Daoy (cell line): Measurements from ENCODE around the gene ETV6. TPM values are rescaled to one million over a fixed set of nuclear protein-coding genes. Genes with fewer than 3 reads are reported as not detected.
A peak's percentile ranks its signal among the peaks of the same experiment; 100 is the strongest.

Source experiments
- DNase-seq: peaks from one replicate; pipeline ENCODE4 v3.0.0-alpha.2; 2015; ENCODE audit warnings: low read depth
- total RNA-seq: library from RNA; depleted of rRNA; stranded (reverse); fragments of >200 nt; shearing (Covaris generic); gene quantifications from 2 replicates; pipeline ENCODE4 v1.2.3, GENCODE V29; 2014

ETV6 gene
- total RNA-seq, 1 experiment from 2014 or later: 4.3 TPM

GRCh38 chr12:11854011-11854499 is 204.6 kb downstream of the ETV6 start:
- DNase-seq: no peak

DNA sequence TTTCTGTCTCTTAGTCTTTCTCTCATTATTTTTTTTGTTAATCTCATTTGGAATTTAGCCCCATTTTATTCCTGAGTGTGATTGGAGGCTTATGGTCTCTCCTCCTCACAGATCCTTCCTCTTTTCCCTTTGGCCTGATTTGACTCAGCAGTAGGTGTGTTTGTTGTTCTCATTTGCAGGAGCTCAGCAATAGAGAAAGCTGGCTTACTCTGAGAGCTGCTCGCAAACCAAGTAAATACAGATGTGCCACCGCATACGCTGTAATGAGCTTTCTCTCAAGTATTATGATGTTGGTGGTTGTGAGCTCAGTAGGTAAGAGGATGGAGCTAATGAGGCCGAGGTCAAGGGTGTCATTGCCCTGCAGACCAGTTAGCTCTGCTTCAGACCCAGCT is 206.5 kb downstream of the ETV6 start:
- DNase-seq: no peak

- no peak for DNase-seq
Observed at GRCh38 chr12:11856971-11857370, 207.5 kb downstream of the ETV6 start.

GRCh38 chr12:11859705-11860425 is 210.4 kb downstream of the ETV6 start:
- DNase-seq: no peak

- no peak for DNase-seq
Observed at GRCh38 chr12:11861155-11861863, 211.8 kb downstream of the ETV6 start.

GRCh38 chr12:11861864-11862600 is 212.6 kb downstream of the ETV6 start:
- DNase-seq: no peak

DNA sequence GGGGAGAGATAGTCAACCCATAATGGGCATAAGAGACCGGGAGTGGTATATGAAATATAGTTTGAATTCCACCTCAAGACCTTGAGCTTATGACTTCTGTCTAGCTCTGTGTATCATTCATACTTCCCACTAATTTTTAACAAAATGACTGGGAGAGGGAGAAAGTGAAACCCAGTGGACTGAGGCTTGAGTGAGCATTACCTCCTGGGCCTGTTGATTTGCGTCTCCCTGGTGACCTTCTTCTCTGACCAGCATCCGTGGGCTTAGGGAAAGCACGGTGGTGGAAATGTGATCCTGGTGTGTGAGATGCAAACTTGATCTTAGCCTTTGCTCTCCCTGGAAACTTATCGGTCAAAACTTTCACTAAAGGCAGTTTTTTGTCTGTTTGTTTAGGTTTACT is 213.3 kb downstream of the ETV6 start:
- DNase-seq: peak; percentile 43

- no peak for DNase-seq
Observed at GRCh38 chr12:11863478-11863906, 214.0 kb downstream of the ETV6 start.

DNA sequence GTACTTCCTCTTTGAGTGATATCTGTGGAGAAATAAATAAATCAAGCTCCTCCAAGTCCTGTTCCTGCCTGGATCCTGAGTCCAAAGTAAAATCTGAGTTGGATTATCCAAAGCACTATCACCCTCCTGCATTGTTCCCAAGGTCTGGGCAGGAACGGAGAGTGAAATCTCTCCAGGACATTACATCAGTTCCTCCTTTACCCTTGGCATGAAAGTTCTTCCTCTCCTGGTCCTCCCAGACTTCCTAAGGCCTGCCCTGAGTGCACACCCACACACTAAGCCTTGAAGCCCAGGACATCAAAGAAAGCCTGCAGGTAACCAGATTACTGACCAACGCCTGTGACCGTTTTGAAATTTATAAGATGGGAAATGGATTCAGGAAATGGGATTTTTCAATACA is 214.5 kb downstream of the ETV6 start:
- DNase-seq: no peak

DNA sequence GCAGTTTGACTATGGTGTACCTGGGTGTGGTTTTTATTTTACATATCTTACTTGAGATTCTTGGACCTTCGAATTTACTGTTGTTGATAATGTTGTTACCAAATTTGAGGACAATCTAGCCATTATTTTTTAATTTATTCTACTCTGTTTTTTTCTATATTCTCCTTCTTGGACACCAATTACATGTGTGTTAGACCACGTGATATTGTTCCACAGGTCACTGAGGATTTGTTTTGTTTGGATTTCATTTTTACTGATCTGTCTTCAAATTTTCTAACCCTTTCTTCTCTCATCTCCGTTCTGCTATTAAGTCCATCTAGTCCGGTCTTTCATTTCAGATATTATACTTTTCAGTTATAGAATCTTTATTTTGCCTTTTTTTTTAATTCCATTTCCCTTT is 216.3 kb downstream of the ETV6 start:
- DNase-seq: no peak

DNA sequence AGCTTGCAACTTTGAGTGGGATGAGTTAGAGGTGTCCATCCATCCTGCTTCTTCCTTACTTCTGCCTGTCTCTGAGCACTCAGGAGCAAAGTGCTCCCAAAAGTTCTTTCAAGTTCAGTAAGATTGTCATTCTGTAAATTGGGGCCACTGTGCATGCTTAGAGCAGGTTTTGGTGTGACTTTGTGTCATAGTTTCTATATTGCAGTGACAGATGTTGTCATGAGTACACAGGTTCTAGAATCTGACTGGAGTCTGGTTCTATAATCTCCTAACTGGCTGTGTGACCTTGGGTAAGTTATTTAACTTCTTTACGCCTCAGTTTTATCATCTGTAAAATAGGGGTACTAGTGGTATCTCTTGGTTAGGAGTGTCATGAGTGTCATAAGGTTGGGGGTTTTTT is 218.6 kb downstream of the ETV6 start:
- DNase-seq: no peak

DNA sequence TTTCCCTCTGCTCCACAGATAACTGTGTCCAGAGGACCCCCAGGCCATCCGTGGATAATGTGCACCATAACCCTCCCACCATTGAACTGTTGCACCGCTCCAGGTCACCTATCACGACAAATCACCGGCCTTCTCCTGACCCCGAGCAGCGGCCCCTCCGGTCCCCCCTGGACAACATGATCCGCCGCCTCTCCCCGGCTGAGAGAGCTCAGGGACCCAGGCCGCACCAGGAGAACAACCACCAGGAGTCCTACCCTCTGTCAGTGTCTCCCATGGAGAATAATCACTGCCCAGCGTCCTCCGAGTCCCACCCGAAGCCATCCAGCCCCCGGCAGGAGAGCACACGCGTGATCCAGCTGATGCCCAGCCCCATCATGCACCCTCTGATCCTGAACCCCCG is 219.9 kb downstream of the ETV6 start:
- no peak for DNase-seq

- DNase-seq: no peak
Observed at GRCh38 chr12:11870041-11870451, 220.6 kb downstream of the ETV6 start.

DNA sequence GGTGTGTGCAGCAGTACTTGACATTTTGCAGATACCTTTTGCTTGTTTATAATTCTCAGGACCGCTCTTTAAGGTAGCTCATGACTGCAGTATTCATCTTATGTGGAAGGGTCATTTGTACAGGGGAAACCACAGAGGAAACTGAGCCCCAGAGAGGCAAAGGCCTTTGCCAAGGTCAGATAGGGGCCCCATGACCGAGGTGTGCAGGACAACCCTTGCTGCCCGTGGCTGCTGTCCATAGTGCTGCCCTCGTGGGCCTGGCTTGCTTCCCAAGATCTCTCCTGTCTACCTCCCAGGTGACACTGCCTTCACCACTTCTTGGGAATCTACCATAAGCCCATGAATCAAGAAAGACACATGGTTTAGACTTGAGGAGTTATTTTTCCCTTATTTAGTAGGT is 222.6 kb downstream of the ETV6 start:
- DNase-seq: no peak

- no peak for DNase-seq
Observed at GRCh38 chr12:11875414-11875935, 226.0 kb downstream of the ETV6 start.

DNA sequence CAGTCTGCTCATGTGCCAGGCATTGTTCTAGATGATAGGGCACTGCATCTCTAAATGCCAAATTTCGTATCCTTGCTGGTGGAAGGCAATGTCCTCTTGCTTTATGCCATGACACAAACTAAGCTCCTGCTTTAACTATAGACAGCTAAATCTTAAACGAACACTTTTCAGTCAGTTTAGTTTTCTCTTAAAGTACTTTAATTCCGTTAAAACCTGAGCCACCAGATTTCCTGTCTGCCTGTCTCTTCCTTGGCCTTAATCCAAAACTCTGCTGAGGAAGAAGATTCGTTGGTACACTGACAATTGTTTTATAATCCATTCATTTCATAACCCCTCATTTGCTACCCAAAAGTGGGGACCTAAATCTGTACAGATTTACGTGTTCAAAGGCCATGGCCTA is 226.8 kb downstream of the ETV6 start:
- no peak for DNase-seq

DNA sequence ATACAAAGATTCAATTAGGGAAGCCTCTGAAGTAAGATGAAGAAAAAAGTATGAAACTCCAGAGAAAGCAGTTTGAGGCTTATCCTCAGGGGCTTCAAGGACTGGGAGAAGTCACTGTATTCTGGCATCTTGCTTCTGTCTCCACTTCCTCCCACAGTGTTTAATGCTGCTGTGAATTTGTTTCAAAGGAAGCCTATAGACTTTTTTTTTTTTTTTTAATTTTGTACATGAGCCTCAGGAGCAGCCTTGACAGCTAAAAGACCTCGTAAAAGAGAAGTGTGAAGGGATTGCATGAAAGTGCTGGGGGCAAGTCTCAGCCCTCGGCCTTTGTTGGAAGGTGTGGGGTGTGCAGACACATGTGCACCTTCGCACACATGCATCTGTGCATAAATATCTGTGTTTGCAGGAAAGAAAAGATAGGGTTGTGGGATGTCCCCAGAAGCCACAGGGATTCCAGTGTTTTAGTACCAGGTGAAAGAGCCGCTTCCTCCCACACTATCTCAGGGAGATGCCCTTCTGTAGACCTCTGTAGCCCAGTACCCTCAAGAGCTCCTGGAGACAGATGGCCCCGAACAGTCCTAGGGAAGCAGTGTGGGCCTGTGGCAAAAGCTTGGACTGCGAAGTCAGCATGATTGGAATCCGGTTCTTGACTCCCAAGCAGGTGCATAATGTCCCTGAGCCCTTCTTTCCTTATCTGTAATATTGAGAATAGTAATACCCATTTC is 227.8 kb downstream of the ETV6 start:
- no peak for DNase-seq

- peak; percentile 66 for DNase-seq
Observed at GRCh38 chr12:11877869-11878780, 228.7 kb downstream of the ETV6 start.

GRCh38 chr12:11879306-11879705 is 229.8 kb downstream of the ETV6 start:
- peak; percentile 42 for DNase-seq

GRCh38 chr12:11880381-11880780 is 230.9 kb downstream of the ETV6 start:
- no peak for DNase-seq

GRCh38 chr12:11881835-11882234 is 232.4 kb downstream of the ETV6 start:
- DNase-seq: no peak
